H9 (cell line): Measurements from ENCODE around the gene PFKP. TPM values are rescaled to one million over a fixed set of nuclear protein-coding genes. Genes with fewer than 3 reads are reported as not detected.

ENCODE experiments used
- DNase-seq: peaks from one replicate; pipeline ENCODE4 v3.0.0-alpha.2; 2017
- H2AFZ ChIP-seq: one replicate; pipeline ENCODE4 v1.6.1; 2013; ENCODE audit warnings: mild to moderate bottlenecking, low read length, control low read depth, moderate library complexity
- H2AK5ac ChIP-seq: 2 replicates; pipeline ENCODE4 v1.6.1; 2013; ENCODE audit warnings: low read length, control low read depth, mixed read lengths; ENCODE audit not compliant: insufficient read length
- H2BK120ac ChIP-seq: one replicate; pipeline ENCODE4 v1.6.1; 2013; ENCODE audit warnings: low read depth, mild to moderate bottlenecking, low read length, control low read depth, inconsistent platforms; ENCODE audit not compliant: poor library complexity, severe bottlenecking
- H2BK12ac ChIP-seq: 2 replicates; pipeline ENCODE4 v1.6.1; 2013; ENCODE audit warnings: low read length, control low read depth, mixed read lengths, low read depth; ENCODE audit not compliant: insufficient read length
- H2BK15ac ChIP-seq: 2 replicates; pipeline ENCODE4 v1.6.1; 2013; ENCODE audit warnings: low read depth, low read length, control low read depth
- H2BK20ac ChIP-seq: one replicate; pipeline ENCODE4 v1.6.1; 2013; ENCODE audit warnings: low read depth, mild to moderate bottlenecking, low read length, control low read depth, inconsistent platforms; ENCODE audit not compliant: poor library complexity, severe bottlenecking
- H2BK5ac ChIP-seq: 2 replicates; pipeline ENCODE4 v1.6.1; 2013; ENCODE audit warnings: low read length, control low read depth, mixed read lengths; ENCODE audit not compliant: insufficient read length
- H3K14ac ChIP-seq: 2 replicates; pipeline ENCODE4 v1.6.1; 2013; ENCODE audit warnings: low read length, control low read depth; ENCODE audit not compliant: insufficient read depth
- H3K18ac ChIP-seq: 2 replicates; pipeline ENCODE4 v1.6.1; 2013; ENCODE audit warnings: low read depth, mild to moderate bottlenecking, mixed read lengths, low read length, control low read depth; ENCODE audit not compliant: insufficient read length
- H3K23ac ChIP-seq: 2 replicates; pipeline ENCODE4 v1.6.1; 2013; ENCODE audit warnings: low read length, control low read depth, mixed read lengths, low read depth; ENCODE audit not compliant: insufficient read length
- H3K23me2 ChIP-seq: 2 replicates; pipeline ENCODE4 v1.6.1; 2013; ENCODE audit warnings: low read depth, mild to moderate bottlenecking, mixed read lengths, low read length, control low read depth; ENCODE audit not compliant: insufficient read length, poor library complexity, severe bottlenecking
- H3K27ac ChIP-seq: 2 replicates; pipeline ENCODE4 v1.5.1; 2013; ENCODE audit warnings: low read length, control low read depth, mixed read lengths, low read depth; ENCODE audit not compliant: insufficient read length
- H3K27me3 ChIP-seq: 2 replicates; pipeline ENCODE4 v1.6.1; 2013; ENCODE audit warnings: low read length, control low read depth, inconsistent platforms; ENCODE audit not compliant: insufficient read depth
- H3K4ac ChIP-seq: 2 replicates; pipeline ENCODE4 v1.6.1; 2013; ENCODE audit warnings: low read depth, mild to moderate bottlenecking, control low read depth, inconsistent platforms, low read length, moderate library complexity
- H3K4me1 ChIP-seq: 2 replicates; pipeline ENCODE4 v1.6.1; 2013; ENCODE audit warnings: low read length, control low read depth, inconsistent platforms; ENCODE audit not compliant: insufficient read depth
- H3K4me2 ChIP-seq: 2 replicates; pipeline ENCODE4 v1.6.1; 2013; ENCODE audit warnings: low read length, control low read depth, mixed read lengths; ENCODE audit not compliant: insufficient read length, insufficient read depth
- H3K56ac ChIP-seq: 2 replicates; pipeline ENCODE4 v1.6.1; 2013; ENCODE audit warnings: low read depth, mild to moderate bottlenecking, mixed read lengths, low read length, control low read depth; ENCODE audit not compliant: insufficient read length
- H3K79me1 ChIP-seq: 2 replicates; pipeline ENCODE4 v1.6.1; 2013; ENCODE audit warnings: low read depth, mild to moderate bottlenecking, moderate library complexity, low read length, control low read depth, inconsistent platforms; ENCODE audit not compliant: insufficient read depth, poor library complexity, severe bottlenecking
- H3K79me2 ChIP-seq: 2 replicates; pipeline ENCODE4 v1.6.1; 2013; ENCODE audit warnings: low read length, control low read depth, inconsistent platforms; ENCODE audit not compliant: insufficient read depth
- H3K9ac ChIP-seq: 2 replicates; pipeline ENCODE4 v1.6.1; 2013; ENCODE audit warnings: low read length, control low read depth, mixed read lengths; ENCODE audit not compliant: insufficient read length; ENCODE audit errors: extremely low read depth
- H3K9me3 ChIP-seq: one replicate; pipeline ENCODE4 v1.6.1; 2013; ENCODE audit warnings: low read depth, low read length, inconsistent platforms; ENCODE audit not compliant: control insufficient read depth
- H3T11ph ChIP-seq: one replicate; pipeline ENCODE4 v1.6.1; 2013; ENCODE audit warnings: mild to moderate bottlenecking, low read length, control low read depth, inconsistent platforms
- H4K20me1 ChIP-seq: one replicate; pipeline ENCODE4 v1.6.1; 2013; ENCODE audit not compliant: control insufficient read depth, insufficient read length, insufficient read depth
- H4K5ac ChIP-seq: 2 replicates; pipeline ENCODE4 v1.6.1; 2013; ENCODE audit warnings: low read depth, mild to moderate bottlenecking, mixed read lengths, low read length, control low read depth; ENCODE audit not compliant: insufficient read length
- H4K8ac ChIP-seq: replicated peaks from 2 replicates; pipeline ENCODE4 v1.6.1; 2013; ENCODE audit warnings: low read length, control low read depth, mixed read lengths, low read depth; ENCODE audit not compliant: insufficient read length
- H4K91ac ChIP-seq: 2 replicates; pipeline ENCODE4 v1.6.1; 2013; ENCODE audit warnings: low read depth, mild to moderate bottlenecking, moderate library complexity, mixed read lengths, low read length, control low read depth; ENCODE audit not compliant: insufficient read length
- H3K27ac Mint-ChIP-seq, 3 experiments: 2 replicates in 2 of 3; 3 replicates in 1 of 3; pipeline ENCODE4 v1.8.0; 2020 to 2021; ENCODE audit warnings: mixed read lengths in 3 of 3, mild to moderate bottlenecking in 1 of 3, moderate library complexity in 1 of 3
- H3K27me3 Mint-ChIP-seq: 2 replicates; pipeline ENCODE4 v1.8.0; 2021; ENCODE audit warnings: low read depth, mild to moderate bottlenecking, moderate library complexity, mixed read lengths
- H3K36me3 Mint-ChIP-seq, 3 experiments: 2 replicates in 2 of 3; 3 replicates in 1 of 3; pipeline ENCODE4 v1.8.0; 2020 to 2021; ENCODE audit warnings: low read depth in 3 of 3, mixed read lengths in 3 of 3; ENCODE audit not compliant: insufficient read depth in 1 of 3
- H3K4me1 Mint-ChIP-seq, 2 experiments: 2 replicates each; pipeline ENCODE4 v1.8.0; 2020; ENCODE audit warnings: mixed read lengths in 2 of 2
- H3K4me3 Mint-ChIP-seq, 2 experiments: 2 replicates in 1 of 2; 3 replicates in 1 of 2; pipeline ENCODE4 v1.8.0; 2020 to 2021; ENCODE audit warnings: mild to moderate bottlenecking in 2 of 2, mixed read lengths in 2 of 2, moderate library complexity in 1 of 2
- H3K9me3 Mint-ChIP-seq, 2 experiments: 2 replicates in 1 of 2; 3 replicates in 1 of 2; pipeline ENCODE4 v1.8.0; 2020; ENCODE audit warnings: mild to moderate bottlenecking in 2 of 2, mixed read lengths in 2 of 2, moderate library complexity in 1 of 2
- CTCF ChIP-seq: fragments of 200-600 bp; sonication (generic); conservative IDR thresholded peaks from 3 replicates; pipeline ENCODE4 v1.8.0; 2021; ENCODE audit warnings: antibody characterized with exemption, mild to moderate bottlenecking
- WGBS: extraction: QIAGEN DNeasy Blood & Tissue Kit; methylation state at CpG from one replicate; pipeline ENCODE4 v1.1.7; 2013; ENCODE audit warnings: missing lambda C conversion rate, low lambda C conversion rate, mixed read lengths; ENCODE audit not compliant: insufficient read length; ENCODE audit errors: extremely low coverage; 5-methylcytosine and 5-hydroxymethylcytosine counted together
- total RNA-seq: library from RNA; stranded (reverse); gene quantifications from 2 replicates; pipeline ENCODE4 v1.2.1, GENCODE V29; 2021

The PFKP gene
- total RNA-seq, 1 experiment from 2014 or later = 145 TPM

DNA sequence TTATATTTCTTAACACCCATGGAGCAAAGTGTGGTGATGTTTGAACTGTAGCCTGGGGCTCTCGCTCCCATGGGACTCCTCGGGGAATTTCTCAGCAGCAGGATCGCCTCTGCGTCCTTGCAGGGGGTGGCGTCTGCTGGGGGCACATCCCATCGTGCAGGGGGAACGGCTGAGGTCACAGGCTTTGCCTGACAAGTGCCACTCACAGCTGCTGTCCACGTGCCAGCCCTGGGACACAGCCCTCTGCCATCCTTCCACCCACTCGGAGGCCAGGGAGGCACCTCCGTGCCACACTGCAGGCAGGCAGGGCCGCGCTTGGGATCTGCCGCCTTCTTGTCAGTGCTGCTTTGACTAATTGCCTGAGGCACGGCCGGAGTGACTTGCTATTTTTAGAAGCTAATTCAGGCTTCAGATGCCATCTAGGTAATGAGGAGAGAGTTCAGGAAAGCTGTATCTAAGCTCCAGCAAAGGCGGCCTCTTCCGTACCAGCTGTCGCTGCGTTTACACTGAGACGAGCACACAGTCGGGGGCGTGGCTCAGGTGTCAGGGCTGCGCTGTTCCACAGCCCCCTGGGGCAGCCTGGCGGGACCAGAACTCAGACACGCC, 59.5 kb downstream of the PFKP start:
- DNase-seq = no peak
- H4K20me1 ChIP-seq = no peaks in the 10 kb centered on the region
- H3K79me2 ChIP-seq = no peaks in the 10 kb centered on the region
- no CpG with 5 or more reads among the region's 25 CpGs for WGBS
- no peak overlapping the region for H3T11ph ChIP-seq
- no peak overlapping the region for H2BK12ac ChIP-seq
- no peaks in the 10 kb centered on the region for H3K4me1 Mint-ChIP-seq
- no peak overlapping the region for H3K4me2 ChIP-seq
- no peak overlapping the region for H2BK5ac ChIP-seq
- H3K27me3 ChIP-seq = no peaks in the 10 kb centered on the region
- no peaks in the 10 kb centered on the region for H3K79me1 ChIP-seq
- peaks cover 30 to 84% (median 83%) of the 10 kb centered on the region in 3 experiments for H3K36me3 Mint-ChIP-seq
- H3K23ac ChIP-seq = no peak overlapping the region
- H4K5ac ChIP-seq = no peak overlapping the region
- no peak overlapping the region for H3K4ac ChIP-seq
- no peak for TF ChIP-seq CTCF
- H3K27ac ChIP-seq = no peak overlapping the region
- no peak overlapping the region for H3K14ac ChIP-seq
- H2BK20ac ChIP-seq = no peak overlapping the region
- H4K8ac ChIP-seq = no peak overlapping the region
- H3K9ac ChIP-seq = no peak overlapping the region
- no peak overlapping the region for H2AFZ ChIP-seq
- no peaks in the 10 kb centered on the region for H3K4me1 ChIP-seq
- H3K23me2 ChIP-seq = no peaks in the 10 kb centered on the region
- H3K18ac ChIP-seq = no peak overlapping the region
- H3K4me3 Mint-ChIP-seq = no peak overlapping the region
- H2BK15ac ChIP-seq = no peak overlapping the region
- no peak overlapping the region for H4K91ac ChIP-seq
- H3K27ac Mint-ChIP-seq = peak overlapping the region in 1 of 3 experiments; percentile 85; a peak in 2 of 7 replicates
- no peak overlapping the region for H2BK120ac ChIP-seq
- H3K56ac ChIP-seq = no peak overlapping the region
- H3K27me3 Mint-ChIP-seq = no peaks in the 10 kb centered on the region
- H3K9me3 ChIP-seq = no peaks in the 10 kb centered on the region
- H2AK5ac ChIP-seq = no peak overlapping the region
- no peaks in the 10 kb centered on the region for H3K9me3 Mint-ChIP-seq
